Liver (tissue), 3 donors: Measurements from ENCODE around the gene SLC34A2.

ENCODE experiments used
- EGR1 ChIP-seq, 2 donors: IDR thresholded peaks; 2 replicates each; pipeline ENCODE4 v1.6.1; 2016 to 2018; ENCODE audit warnings: antibody characterized with exemption in 2 of 2, low read depth in 2 of 2
- JUND ChIP-seq, 2 donors: IDR thresholded peaks; 2 replicates each; pipeline ENCODE4 v1.6.1; 2016; ENCODE audit warnings: antibody characterized with exemption in 2 of 2
- NR2F2 ChIP-seq: IDR thresholded peaks from 2 replicates; pipeline ENCODE4 v1.6.1; 2016; ENCODE audit warnings: antibody characterized with exemption
- SP1 ChIP-seq: IDR thresholded peaks from 2 replicates; pipeline ENCODE4 v1.6.1; 2018; ENCODE audit warnings: antibody characterized with exemption, mild to moderate bottlenecking
- TAF1 ChIP-seq: conservative IDR thresholded peaks from 2 replicates; pipeline ENCODE4 v1.6.1; 2016; ENCODE audit warnings: antibody characterized with exemption, mild to moderate bottlenecking
- YY1 ChIP-seq: IDR thresholded peaks from 2 replicates; pipeline ENCODE4 v1.6.1; 2016; ENCODE audit warnings: antibody characterized with exemption, mild to moderate bottlenecking
- TF ChIP-seq, protein P1 (sequence below): fragments of 150-350 bp; IDR thresholded peaks from 2 replicates; pipeline ENCODE4 v1.5.1; 2017; ENCODE audit warnings: improper control_type of control experiment, low read depth, low read length; ENCODE audit not compliant: missing input control
- TF ChIP-seq, protein P2 (sequence below): IDR thresholded peaks from 2 replicates; pipeline ENCODE4 v1.6.1; 2016; ENCODE audit warnings: antibody characterized with exemption
- TF ChIP-seq, protein P3 (sequence below): IDR thresholded peaks from 2 replicates; pipeline ENCODE4 v1.6.1; 2016; ENCODE audit warnings: antibody characterized with exemption, mild to moderate bottlenecking
- donor health status: healthy.
- donor health status: healthy.

GRCh38 chr4:25697516-25697915 lies 41.9 kb downstream of the SLC34A2 start:
- TF ChIP-seq, protein P1, sequence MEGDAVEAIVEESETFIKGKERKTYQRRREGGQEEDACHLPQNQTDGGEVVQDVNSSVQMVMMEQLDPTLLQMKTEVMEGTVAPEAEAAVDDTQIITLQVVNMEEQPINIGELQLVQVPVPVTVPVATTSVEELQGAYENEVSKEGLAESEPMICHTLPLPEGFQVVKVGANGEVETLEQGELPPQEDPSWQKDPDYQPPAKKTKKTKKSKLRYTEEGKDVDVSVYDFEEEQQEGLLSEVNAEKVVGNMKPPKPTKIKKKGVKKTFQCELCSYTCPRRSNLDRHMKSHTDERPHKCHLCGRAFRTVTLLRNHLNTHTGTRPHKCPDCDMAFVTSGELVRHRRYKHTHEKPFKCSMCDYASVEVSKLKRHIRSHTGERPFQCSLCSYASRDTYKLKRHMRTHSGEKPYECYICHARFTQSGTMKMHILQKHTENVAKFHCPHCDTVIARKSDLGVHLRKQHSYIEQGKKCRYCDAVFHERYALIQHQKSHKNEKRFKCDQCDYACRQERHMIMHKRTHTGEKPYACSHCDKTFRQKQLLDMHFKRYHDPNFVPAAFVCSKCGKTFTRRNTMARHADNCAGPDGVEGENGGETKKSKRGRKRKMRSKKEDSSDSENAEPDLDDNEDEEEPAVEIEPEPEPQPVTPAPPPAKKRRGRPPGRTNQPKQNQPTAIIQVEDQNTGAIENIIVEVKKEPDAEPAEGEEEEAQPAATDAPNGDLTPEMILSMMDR, result no peak
- TF ChIP-seq YY1, result no peak
- no peak for TF ChIP-seq EGR1 (IDR thresholded peaks at IDR 0.05; ENCODE audit: low read depth in 2 of 2)
- TF ChIP-seq TAF1, result no peak
- TF ChIP-seq, protein P2, sequence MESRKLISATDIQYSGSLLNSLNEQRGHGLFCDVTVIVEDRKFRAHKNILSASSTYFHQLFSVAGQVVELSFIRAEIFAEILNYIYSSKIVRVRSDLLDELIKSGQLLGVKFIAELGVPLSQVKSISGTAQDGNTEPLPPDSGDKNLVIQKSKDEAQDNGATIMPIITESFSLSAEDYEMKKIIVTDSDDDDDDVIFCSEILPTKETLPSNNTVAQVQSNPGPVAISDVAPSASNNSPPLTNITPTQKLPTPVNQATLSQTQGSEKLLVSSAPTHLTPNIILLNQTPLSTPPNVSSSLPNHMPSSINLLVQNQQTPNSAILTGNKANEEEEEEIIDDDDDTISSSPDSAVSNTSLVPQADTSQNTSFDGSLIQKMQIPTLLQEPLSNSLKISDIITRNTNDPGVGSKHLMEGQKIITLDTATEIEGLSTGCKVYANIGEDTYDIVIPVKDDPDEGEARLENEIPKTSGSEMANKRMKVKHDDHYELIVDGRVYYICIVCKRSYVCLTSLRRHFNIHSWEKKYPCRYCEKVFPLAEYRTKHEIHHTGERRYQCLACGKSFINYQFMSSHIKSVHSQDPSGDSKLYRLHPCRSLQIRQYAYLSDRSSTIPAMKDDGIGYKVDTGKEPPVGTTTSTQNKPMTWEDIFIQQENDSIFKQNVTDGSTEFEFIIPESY, result no peak
- TF ChIP-seq, protein P3, sequence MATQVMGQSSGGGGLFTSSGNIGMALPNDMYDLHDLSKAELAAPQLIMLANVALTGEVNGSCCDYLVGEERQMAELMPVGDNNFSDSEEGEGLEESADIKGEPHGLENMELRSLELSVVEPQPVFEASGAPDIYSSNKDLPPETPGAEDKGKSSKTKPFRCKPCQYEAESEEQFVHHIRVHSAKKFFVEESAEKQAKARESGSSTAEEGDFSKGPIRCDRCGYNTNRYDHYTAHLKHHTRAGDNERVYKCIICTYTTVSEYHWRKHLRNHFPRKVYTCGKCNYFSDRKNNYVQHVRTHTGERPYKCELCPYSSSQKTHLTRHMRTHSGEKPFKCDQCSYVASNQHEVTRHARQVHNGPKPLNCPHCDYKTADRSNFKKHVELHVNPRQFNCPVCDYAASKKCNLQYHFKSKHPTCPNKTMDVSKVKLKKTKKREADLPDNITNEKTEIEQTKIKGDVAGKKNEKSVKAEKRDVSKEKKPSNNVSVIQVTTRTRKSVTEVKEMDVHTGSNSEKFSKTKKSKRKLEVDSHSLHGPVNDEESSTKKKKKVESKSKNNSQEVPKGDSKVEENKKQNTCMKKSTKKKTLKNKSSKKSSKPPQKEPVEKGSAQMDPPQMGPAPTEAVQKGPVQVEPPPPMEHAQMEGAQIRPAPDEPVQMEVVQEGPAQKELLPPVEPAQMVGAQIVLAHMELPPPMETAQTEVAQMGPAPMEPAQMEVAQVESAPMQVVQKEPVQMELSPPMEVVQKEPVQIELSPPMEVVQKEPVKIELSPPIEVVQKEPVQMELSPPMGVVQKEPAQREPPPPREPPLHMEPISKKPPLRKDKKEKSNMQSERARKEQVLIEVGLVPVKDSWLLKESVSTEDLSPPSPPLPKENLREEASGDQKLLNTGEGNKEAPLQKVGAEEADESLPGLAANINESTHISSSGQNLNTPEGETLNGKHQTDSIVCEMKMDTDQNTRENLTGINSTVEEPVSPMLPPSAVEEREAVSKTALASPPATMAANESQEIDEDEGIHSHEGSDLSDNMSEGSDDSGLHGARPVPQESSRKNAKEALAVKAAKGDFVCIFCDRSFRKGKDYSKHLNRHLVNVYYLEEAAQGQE, result no peak
- TF ChIP-seq SP1, result no peak
- TF ChIP-seq NR2F2, result no peak
- TF ChIP-seq JUND (IDR thresholded peaks at IDR 0.05), result no peak
